Type B pancreatic cell (in vitro differentiated cells): ENCODE results near the gene CCR7. TPM values are rescaled to one million over a fixed set of nuclear protein-coding genes. Genes with fewer than 3 reads are reported as not detected.
A peak's percentile ranks its signal among the peaks of the same experiment; 100 is the strongest.

Experiments used
- DNase-seq: peaks from one replicate; pipeline ENCODE4 v3.0.0; 2021; ENCODE audit warnings: mixed read lengths; ENCODE audit not compliant: unreplicated experiment; ENCODE audit errors: extremely low spot score
- H3K27ac Mint-ChIP-seq: 2 replicates; pipeline ENCODE4 v1.8.0; 2021; ENCODE audit warnings: mild to moderate bottlenecking, mixed read lengths
- H3K27me3 Mint-ChIP-seq: 2 replicates; pipeline ENCODE4 v1.8.0; 2021; ENCODE audit warnings: mixed read lengths
- H3K36me3 Mint-ChIP-seq: 2 replicates; pipeline ENCODE4 v1.8.0; 2021; ENCODE audit warnings: mixed read lengths
- H3K4me1 Mint-ChIP-seq: one replicate; pipeline ENCODE4 v1.8.0; 2021; ENCODE audit warnings: mixed read lengths; ENCODE audit not compliant: unreplicated experiment
- H3K4me3 Mint-ChIP-seq: 2 replicates; pipeline ENCODE4 v1.8.0; 2021; ENCODE audit warnings: mild to moderate bottlenecking, mixed read lengths
- H3K9me3 Mint-ChIP-seq: 2 replicates; pipeline ENCODE4 v1.8.0; 2021; ENCODE audit warnings: mixed read lengths
- total RNA-seq: library from RNA; stranded (reverse); gene quantifications from 2 replicates; pipeline ENCODE4 v1.2.1, GENCODE V29; 2021; ENCODE audit warnings: low replicate concordance
- TF ChIP-seq, protein P1 (sequence below): fragments of 200-600 bp; sonication (generic); conservative IDR thresholded peaks from 2 replicates; pipeline ENCODE4 v1.5.0; 2021; ENCODE audit warnings: antibody characterized with exemption, mild to moderate bottlenecking

The CCR7 gene
- total RNA-seq, 1 donor from 2014 or later, result not detected

DNA sequence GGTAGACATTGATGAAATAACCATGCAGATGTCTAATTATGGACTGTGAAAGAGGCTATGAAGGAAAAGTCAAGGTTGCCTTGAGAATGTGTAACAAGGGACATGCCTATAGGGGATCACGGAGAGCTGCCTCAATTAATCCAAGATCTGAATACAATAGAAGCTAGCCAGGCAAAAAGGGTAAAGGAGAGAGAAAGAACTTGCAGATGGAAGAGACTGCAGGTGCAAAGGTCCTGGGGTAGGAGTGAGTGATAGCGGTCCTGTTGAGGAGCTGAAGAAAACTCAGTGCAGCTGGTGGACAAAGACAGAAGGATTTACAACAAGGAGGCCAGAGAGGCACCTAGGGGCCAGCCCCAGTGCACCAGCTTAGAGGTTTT is 48.0 kb downstream of the CCR7 start:
- H3K9me3 Mint-ChIP-seq, result no peaks in the 10 kb centered on the region
- no peaks in the 10 kb centered on the region for H3K36me3 Mint-ChIP-seq
- H3K27ac Mint-ChIP-seq, result peak overlapping the region; percentile 57
- peaks cover 27% of the 10 kb centered on the region for H3K27me3 Mint-ChIP-seq
- H3K4me1 Mint-ChIP-seq, result peaks cover 21% of the 10 kb centered on the region
- no peak overlapping the region for H3K4me3 Mint-ChIP-seq
- TF ChIP-seq, protein P1, sequence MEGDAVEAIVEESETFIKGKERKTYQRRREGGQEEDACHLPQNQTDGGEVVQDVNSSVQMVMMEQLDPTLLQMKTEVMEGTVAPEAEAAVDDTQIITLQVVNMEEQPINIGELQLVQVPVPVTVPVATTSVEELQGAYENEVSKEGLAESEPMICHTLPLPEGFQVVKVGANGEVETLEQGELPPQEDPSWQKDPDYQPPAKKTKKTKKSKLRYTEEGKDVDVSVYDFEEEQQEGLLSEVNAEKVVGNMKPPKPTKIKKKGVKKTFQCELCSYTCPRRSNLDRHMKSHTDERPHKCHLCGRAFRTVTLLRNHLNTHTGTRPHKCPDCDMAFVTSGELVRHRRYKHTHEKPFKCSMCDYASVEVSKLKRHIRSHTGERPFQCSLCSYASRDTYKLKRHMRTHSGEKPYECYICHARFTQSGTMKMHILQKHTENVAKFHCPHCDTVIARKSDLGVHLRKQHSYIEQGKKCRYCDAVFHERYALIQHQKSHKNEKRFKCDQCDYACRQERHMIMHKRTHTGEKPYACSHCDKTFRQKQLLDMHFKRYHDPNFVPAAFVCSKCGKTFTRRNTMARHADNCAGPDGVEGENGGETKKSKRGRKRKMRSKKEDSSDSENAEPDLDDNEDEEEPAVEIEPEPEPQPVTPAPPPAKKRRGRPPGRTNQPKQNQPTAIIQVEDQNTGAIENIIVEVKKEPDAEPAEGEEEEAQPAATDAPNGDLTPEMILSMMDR, result no peak
- no peak for DNase-seq

DNA sequence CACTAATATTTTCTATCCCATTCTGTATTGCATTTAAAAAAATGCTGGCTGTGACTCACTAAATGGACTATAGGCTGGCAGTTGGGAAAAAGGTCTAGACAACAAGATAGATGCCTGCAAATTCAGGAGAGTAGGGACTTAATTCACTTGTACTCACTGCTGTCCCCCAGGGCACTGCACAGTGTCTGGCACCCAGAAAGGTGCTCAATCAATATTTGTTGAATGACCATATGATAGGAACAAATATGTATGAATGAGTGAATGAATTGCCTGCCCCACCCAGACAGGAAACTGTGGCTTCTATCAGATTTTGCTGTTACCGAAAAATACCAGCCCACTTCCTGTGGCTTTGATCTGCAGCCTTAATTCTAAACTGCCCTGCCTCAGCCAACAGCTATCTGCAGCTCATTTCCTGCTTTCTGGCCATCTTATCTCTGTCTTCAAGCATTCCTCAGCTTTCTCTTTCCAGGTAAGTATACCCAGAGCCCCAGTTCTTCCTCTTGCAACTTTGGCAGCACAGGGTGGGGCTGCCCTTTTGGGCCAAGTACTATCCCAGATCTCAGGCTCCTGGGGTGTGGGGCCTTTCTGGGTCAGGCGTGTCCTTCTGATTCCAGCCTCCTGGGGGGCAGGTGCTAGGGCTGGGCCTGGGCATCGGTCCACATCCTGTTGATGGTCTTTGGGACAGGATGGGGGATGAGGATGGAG is 48.5 kb downstream of the CCR7 start:
- Mint-ChIP-seq H3K9me3 (no peaks in the 10 kb centered on the region), H3K27ac (peak overlapping the region; percentile 57), H3K27me3 (peaks cover 23% of the 10 kb centered on the region), H3K4me1 (peaks cover 18% of the 10 kb centered on the region), H3K4me3 (no peak overlapping the region), H3K36me3 (no peaks in the 10 kb centered on the region)
- DNase-seq, result no peak
- TF ChIP-seq, protein P1, result no peak

DNA sequence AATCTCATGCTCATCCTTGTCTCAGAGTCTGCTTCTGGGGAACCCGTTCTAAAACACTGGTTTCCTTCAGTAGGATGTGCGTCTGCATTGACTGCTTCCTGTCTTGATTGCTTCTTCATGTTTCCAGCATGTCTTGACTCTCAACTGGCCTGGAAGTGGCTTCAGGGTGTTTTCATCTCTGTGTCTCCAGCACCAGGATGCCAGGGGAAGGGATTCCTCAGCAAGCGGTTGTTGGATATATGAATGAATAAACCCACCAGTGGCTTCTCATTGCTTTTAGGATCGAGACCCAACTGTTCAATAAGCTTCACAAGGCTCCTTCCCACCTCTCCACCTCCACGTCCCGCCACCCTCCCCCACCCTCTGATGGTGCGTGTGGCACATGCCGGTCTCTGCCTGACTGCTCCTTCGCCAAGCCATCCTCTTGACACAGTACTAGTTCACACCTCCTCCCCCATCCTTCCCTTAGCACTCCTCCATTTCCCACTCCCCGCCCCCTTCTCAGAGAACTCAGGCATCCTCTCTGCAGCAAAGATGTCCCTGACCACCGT is 49.7 kb downstream of the CCR7 start:
- Mint-ChIP-seq H3K27me3 (peaks cover 23% of the 10 kb centered on the region), H3K4me1 (peaks cover 24% of the 10 kb centered on the region), H3K27ac (no peak overlapping the region), H3K9me3 (no peaks in the 10 kb centered on the region), H3K36me3 (no peaks in the 10 kb centered on the region), H3K4me3 (no peak overlapping the region)
- TF ChIP-seq, protein P1, result no peak
- DNase-seq, result no peak

DNA sequence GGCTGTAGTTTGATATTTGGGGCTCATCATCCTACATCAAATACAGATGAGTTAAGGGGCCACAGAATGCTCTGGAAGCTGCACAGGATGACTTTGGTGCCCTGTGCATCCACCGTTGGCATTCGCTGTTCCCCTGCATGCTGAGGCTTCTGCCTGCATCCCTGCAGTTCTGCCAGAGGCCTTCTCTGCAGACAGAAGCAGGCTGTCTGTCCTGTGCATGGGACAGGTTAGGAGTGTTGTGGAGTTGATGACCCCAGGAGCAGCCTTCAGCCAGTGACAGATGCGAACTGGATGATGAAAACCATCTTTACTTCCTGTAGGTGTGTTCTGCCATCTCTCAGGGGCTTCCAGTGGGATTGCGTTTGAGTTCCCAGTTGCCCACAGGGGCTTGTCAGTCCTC is 50.3 kb downstream of the CCR7 start:
- no peak overlapping the region for H3K27ac Mint-ChIP-seq

DNA sequence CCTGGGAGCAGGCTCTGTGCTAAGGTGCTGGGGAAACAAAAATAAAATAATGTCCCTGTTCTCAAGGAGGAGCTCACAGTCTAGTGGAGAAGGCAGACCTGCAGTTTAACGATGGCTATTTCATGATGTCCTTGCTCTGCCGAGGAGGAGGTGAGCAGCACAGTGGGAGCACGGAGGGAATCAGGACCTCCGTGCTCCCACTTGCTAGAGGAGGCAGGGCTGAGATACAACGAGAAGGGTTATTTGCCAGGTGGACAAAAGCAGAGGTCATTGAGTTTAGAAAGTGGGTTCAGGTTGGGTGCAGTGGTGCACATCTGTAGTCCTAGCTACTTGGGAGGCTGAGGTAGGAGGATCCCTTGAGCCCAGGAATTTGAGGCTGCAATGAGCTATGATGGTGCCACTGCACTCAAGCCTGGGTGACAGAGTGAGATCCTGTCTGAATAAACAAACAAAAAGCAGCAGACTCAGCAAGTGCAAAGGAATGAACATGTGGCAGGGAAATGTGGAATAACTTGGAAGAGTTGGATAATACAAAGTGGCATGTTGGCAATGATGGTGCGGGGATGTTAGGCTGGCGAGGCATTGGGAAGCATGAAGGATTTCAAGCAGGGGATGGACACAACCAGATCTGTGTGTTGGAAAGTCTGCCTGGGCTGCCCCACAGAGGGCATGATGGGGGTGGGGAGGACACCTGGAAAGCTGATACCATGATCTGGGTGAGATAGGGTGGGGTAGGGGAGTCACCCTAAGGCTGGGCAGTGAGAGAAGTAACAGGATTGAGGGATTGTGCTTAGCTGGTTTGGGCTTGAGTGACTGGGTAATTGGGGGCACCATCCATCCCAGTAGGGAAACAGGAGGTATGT is 51.0 kb downstream of the CCR7 start:
- H3K4me1 Mint-ChIP-seq, result peaks cover 26% of the 10 kb centered on the region
- no peaks in the 10 kb centered on the region for H3K36me3 Mint-ChIP-seq
- no peaks in the 10 kb centered on the region for H3K9me3 Mint-ChIP-seq
- H3K27me3 Mint-ChIP-seq, result peaks cover 25% of the 10 kb centered on the region
- no peak overlapping the region for H3K4me3 Mint-ChIP-seq
- TF ChIP-seq, protein P1, result no peak
- H3K27ac Mint-ChIP-seq, result no peak overlapping the region
- DNase-seq, result no peak

More for the DNA sequence above, 50.3 kb downstream of the CCR7 start:
- Mint-ChIP-seq H3K27me3 (peaks cover 25% of the 10 kb centered on the region), H3K9me3 (no peaks in the 10 kb centered on the region), H3K36me3 (no peaks in the 10 kb centered on the region), H3K4me3 (no peak overlapping the region), H3K4me1 (peaks cover 26% of the 10 kb centered on the region)
- no peak for DNase-seq
- TF ChIP-seq, protein P1, result no peak
